WTC11 (cell line): ENCODE results near the gene SMDT1. TPM values are rescaled to one million over a fixed set of nuclear protein-coding genes. Genes with fewer than 3 reads are reported as not detected.
A peak's percentile ranks its signal among the peaks of the same experiment; 100 is the strongest.
"Not testable (repeated sequence)": the region's sequence is repeated elsewhere in the genome, so short reads cannot be mapped to it uniquely, and the experiment has no call there.

Source experiments
- ATAC-seq: fragments of 200-7000 bp; cut with Tn5 transposase; 2 replicates; pipeline ENCODE4 v1.10.0; 2021; ENCODE audit warnings: mild to moderate bottlenecking, moderate library complexity
- CTCF ChIA-PET: fragments of 300-600 bp; sonication (Branson Sonifier 250); formaldehyde crosslinking; loops from one replicate; lab custom pipeline; 2021; ENCODE audit warnings: antibody characterized with exemption; lab: Charles Lee
- POLR2A ChIA-PET: fragments of 350-600 bp; sonication (Branson Sonifier 250); formaldehyde crosslinking; loops from one replicate; lab custom pipeline; 2021; ENCODE audit warnings: antibody characterized with exemption; lab: Charles Lee
- DNase-seq: peaks from one replicate; pipeline ENCODE4 v3.0.0; 2021; ENCODE audit warnings: low spot score
- H3K27ac Mint-ChIP-seq: 2 replicates; pipeline ENCODE4 v1.8.0; 2021; ENCODE audit warnings: mixed read lengths
- H3K27me3 Mint-ChIP-seq: 2 replicates; pipeline ENCODE4 v1.8.0; 2021; ENCODE audit warnings: low read depth, mild to moderate bottlenecking, moderate library complexity, mixed read lengths
- H3K36me3 Mint-ChIP-seq: 2 replicates; pipeline ENCODE4 v1.8.0; 2021; ENCODE audit warnings: mixed read lengths
- H3K4me1 Mint-ChIP-seq: 2 replicates; pipeline ENCODE4 v1.8.0; 2022; ENCODE audit warnings: mixed read lengths
- H3K4me3 Mint-ChIP-seq: 2 replicates; pipeline ENCODE4 v1.8.0; 2021; ENCODE audit warnings: mild to moderate bottlenecking, moderate library complexity, mixed read lengths
- H3K9me3 Mint-ChIP-seq: 2 replicates; pipeline ENCODE4 v1.8.0; 2021; ENCODE audit warnings: mixed read lengths
- ETV6 ChIP-seq: sonication (generic); formaldehyde crosslinking; IDR thresholded peaks from 2 replicates; pipeline ENCODE4 v1.8.1; 2022; ENCODE audit warnings: mild to moderate bottlenecking, missing genetic modification reagents
- FOXP1 ChIP-seq: sonication (generic); formaldehyde crosslinking; IDR thresholded peaks from 2 replicates; pipeline ENCODE4 v1.8.0; 2022; ENCODE audit warnings: missing genetic modification reagents, mild to moderate bottlenecking, moderate library complexity, borderline replicate concordance
- OVOL2 ChIP-seq: fragments of 250-450 bp; sonication (Bioruptor Pico); IDR thresholded peaks from 2 replicates; pipeline ENCODE4 v1.9.0; 2021; ENCODE audit warnings: mild to moderate bottlenecking, borderline replicate concordance
- SP1 ChIP-seq: sonication (generic); formaldehyde crosslinking; conservative IDR thresholded peaks from 2 replicates; pipeline ENCODE4 v1.8.1; 2022; ENCODE audit warnings: missing genetic modification reagents
- total RNA-seq: library from RNA; stranded (reverse); gene quantifications from 3 replicates; pipeline ENCODE4 v1.2.3, GENCODE V29; 2021
- TF ChIP-seq, protein P1 (sequence below): sonication (generic); formaldehyde crosslinking; conservative IDR thresholded peaks from 2 replicates; pipeline ENCODE4 v1.8.1; 2022; ENCODE audit warnings: mild to moderate bottlenecking, missing genetic modification reagents
- TF ChIP-seq, protein P2 (sequence below): sonication (generic); formaldehyde crosslinking; IDR thresholded peaks from 2 replicates; pipeline ENCODE4 v1.8.1; 2023; ENCODE audit warnings: mild to moderate bottlenecking, missing genetic modification reagents, moderate library complexity
- TF ChIP-seq, protein P3 (sequence below): sonication (generic); formaldehyde crosslinking; IDR thresholded peaks from 2 replicates; pipeline ENCODE4 v1.8.0; 2022; ENCODE audit warnings: mild to moderate bottlenecking, missing genetic modification reagents
- TF ChIP-seq, protein P4 (sequence below): fragments of 250-450 bp; sonication (Bioruptor Pico); IDR thresholded peaks from 2 replicates; pipeline ENCODE4 v1.9.0; 2021; ENCODE audit warnings: moderate library complexity, mild to moderate bottlenecking, inconsistent platforms, borderline replicate concordance
- TF ChIP-seq, protein P5 (sequence below): sonication (generic); formaldehyde crosslinking; IDR thresholded peaks from 2 replicates; pipeline ENCODE4 v1.8.0; 2022; ENCODE audit warnings: mild to moderate bottlenecking, missing genetic modification reagents
- TF ChIP-seq, protein P6 (sequence below): sonication (generic); formaldehyde crosslinking; IDR thresholded peaks from 2 replicates; pipeline ENCODE4 v1.8.1; 2023; ENCODE audit warnings: mild to moderate bottlenecking, missing genetic modification reagents
- TF ChIP-seq, protein P7 (sequence below): fragments of 250-450 bp; sonication (Bioruptor Pico); IDR thresholded peaks from 2 replicates; pipeline ENCODE4 v1.9.0; 2021; ENCODE audit warnings: mild to moderate bottlenecking
- TF ChIP-seq, protein P8 (sequence below): sonication (generic); formaldehyde crosslinking; IDR thresholded peaks from 2 replicates; pipeline ENCODE4 v1.8.0; 2022; ENCODE audit warnings: mild to moderate bottlenecking, missing genetic modification reagents

The SMDT1 gene
- total RNA-seq, 1 experiment from 2014 or later, result 39.9 TPM

DNA sequence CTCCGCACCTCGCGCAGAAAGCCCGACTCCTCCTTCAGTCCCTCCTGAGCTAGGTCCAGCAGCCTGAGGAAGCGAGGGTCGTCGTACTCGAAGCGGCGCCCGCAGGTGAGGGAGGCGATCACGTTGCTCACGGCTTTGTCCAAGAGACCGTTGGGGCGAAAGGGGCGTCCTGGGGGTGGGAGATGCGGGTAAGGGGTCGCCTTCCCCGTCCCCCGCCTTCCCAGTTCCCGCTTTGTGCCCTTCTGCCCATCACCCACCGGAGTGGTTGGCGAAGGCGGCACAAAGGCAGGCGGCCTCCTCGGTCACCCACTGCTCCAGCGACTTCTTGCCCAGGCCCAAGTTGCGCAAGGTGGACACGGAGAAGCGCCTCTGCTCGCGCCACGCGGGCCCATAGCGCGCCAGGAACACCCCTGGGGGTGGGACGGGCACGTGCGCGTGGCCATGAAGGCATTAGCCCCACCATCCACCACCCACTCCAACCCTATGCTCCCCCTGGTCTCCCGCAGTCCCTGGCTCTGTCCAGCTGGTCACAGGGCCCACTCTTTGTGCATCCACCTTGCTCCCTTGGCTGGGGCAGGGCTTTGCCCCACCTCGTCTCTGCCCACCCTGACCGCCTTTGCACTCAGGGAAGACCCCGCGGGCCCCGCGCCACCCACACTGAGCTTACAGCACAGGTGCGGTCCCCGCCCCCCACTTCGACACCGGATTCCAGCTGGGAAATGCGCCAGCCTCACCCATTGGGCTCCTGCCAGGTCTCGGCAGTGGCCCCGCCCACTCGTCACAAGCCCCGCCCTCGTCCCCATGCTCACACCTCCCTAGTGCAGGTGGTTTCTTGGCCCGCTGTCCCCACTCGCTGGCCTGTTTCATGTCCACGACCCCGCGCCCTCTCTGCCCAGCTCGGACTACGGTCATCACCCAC is 49.5 kb downstream of the SMDT1 start:
- POLR2A ChIA-PET, H3K4me1 Mint-ChIP-seq, H3K36me3 Mint-ChIP-seq, H3K27ac Mint-ChIP-seq, H3K4me3 Mint-ChIP-seq, H3K9me3 Mint-ChIP-seq: not testable (repeated sequence)
- peak; percentile 30 for ATAC-seq
- CTCF ChIA-PET, result interaction anchor here (0.5 to 0.9 kb wide), 2 partner anchors 39 to 308 kb away, joined by 3 to 4 read pairs; partner anchors contain the start of gene NDUFA6
- peak; percentile 73 for DNase-seq
- peaks cover 45% of the 10 kb centered on the region for H3K27me3 Mint-ChIP-seq
- peak; percentile 58; the same call in 1 of the 2 replicates for TF ChIP-seq SP1 (CRISPR knock-in tag)
- TF ChIP-seq, protein P1, sequence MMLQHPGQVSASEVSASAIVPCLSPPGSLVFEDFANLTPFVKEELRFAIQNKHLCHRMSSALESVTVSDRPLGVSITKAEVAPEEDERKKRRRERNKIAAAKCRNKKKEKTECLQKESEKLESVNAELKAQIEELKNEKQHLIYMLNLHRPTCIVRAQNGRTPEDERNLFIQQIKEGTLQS (CRISPR knock-in tag), result peak; percentile 70; the same call in 1 of the 2 replicates
- TF ChIP-seq, protein P2, sequence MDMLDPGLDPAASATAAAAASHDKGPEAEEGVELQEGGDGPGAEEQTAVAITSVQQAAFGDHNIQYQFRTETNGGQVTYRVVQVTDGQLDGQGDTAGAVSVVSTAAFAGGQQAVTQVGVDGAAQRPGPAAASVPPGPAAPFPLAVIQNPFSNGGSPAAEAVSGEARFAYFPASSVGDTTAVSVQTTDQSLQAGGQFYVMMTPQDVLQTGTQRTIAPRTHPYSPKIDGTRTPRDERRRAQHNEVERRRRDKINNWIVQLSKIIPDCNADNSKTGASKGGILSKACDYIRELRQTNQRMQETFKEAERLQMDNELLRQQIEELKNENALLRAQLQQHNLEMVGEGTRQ (CRISPR knock-in tag), result peak; percentile 24; the same call in 1 of the 2 replicates

DNA sequence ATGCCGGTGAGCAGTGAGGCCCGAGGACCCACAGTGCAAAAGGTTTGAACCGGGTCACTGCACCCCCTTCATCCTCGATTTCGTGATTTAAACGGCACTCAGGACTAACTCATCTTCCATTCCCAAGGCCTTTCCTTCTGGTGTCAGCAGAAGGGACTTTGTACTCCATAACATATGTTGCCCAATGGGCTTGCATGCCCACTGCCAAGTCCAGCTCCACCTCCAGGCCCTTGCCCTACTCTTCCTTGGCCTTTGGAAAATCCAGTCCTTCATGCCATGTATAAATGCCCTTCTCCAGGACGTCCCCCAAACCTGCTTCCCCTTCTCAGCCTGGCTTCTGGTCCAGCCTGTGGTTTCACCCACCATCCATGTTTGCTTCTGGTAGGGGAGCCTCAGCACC is 50.7 kb downstream of the SMDT1 start:
- H3K4me1 Mint-ChIP-seq, POLR2A ChIA-PET, CTCF ChIA-PET, ATAC-seq, H3K9me3 Mint-ChIP-seq, DNase-seq, H3K27ac Mint-ChIP-seq, H3K36me3 Mint-ChIP-seq, H3K4me3 Mint-ChIP-seq: not testable (repeated sequence)
- peaks cover 52% of the 10 kb centered on the region for H3K27me3 Mint-ChIP-seq

DNA sequence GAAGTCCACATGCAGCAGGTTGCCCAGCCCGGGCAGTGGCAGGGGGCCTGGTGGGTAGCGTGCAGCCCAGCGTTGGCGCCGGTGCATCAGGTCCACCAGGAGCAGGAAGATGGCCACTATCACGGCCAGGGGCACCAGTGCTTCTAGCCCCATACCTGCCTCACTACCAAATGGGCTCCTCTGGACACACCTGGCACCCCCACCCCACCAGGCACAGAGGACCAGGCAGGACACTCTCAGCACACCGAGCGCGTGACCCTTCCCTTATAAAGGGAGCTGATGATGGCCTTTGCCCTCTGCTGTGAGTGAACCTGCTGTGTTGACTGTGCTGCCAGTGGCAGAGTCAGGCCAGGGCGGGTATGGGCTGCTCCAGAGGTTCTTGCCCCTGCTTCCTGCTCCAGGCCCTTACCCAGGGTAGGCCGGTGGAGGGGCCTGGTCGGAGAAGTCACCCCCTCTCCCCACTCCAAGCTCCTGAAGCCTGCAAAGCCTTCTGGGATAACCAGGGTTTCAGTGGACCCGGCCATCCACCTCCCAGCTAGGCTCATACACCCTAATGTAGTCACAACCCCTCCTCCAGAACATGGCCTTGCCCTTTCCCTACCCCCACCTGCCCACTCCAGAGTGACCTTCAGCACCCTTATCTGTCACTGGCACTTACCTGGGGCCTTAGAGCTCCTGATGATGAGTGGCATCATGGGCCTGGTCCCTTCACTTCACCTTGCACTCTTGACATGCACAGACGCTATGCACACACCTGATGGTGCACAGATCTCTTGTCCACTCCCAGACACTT is 51.3 kb downstream of the SMDT1 start, which contains the start of gene CYP2D6:
TSS of gene CYP2D6 (minus strand) at position 172 of the 793 bp plus-strand sequence. CDS start at position 153, 19 bp downstream.
- H3K27me3 Mint-ChIP-seq, result peaks cover 52% of the 10 kb centered on the region
- DNase-seq, H3K27ac Mint-ChIP-seq, ATAC-seq, H3K9me3 Mint-ChIP-seq, H3K4me1 Mint-ChIP-seq, H3K36me3 Mint-ChIP-seq, H3K4me3 Mint-ChIP-seq, POLR2A ChIA-PET: not testable (repeated sequence)
- CTCF ChIA-PET, result interaction anchor here (1.3 to 4.2 kb wide), 3 partner anchors 14 to 434 kb away, joined by 5 to 32 read pairs (median 7); no protein-coding TSS in a partner anchor

DNA sequence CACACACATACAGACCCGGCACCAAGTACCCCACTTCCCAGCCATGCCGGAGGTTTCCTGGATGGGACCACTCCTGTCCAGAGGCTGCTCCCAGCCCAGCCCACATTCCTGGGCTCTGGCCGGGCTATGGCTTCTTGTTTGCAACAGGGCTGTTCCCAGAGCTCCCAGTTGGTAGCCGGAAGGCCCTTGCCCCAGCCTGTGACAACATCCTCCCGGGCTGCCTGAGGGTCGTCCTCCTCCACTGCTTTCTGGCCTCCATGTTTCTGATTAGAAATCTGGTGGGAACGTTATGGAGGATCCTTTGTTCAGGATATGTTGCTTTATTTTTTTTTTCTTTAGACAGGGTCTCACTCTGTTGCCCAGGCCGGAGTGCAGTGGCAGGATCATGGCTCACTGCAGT is 52.1 kb downstream of the SMDT1 start:
- ChIA-PET CTCF (interaction anchor here (0.6 to 4.2 kb wide), 6 partner anchors 15 to 540 kb away, joined by 3 to 32 read pairs (median 6); partner anchors contain the start of gene NDUFA6), POLR2A (no interaction called here)
- peak; percentile 23; the same call in 1 of the 2 replicates for ATAC-seq
- H3K27me3 Mint-ChIP-seq, result peaks cover 52% of the 10 kb centered on the region
- peaks cover 3% of the 10 kb centered on the region for H3K9me3 Mint-ChIP-seq
- no peaks in the 10 kb centered on the region for H3K4me1 Mint-ChIP-seq
- DNase-seq, result no peak
- no peak overlapping the region for H3K4me3 Mint-ChIP-seq
- no peaks in the 10 kb centered on the region for H3K36me3 Mint-ChIP-seq
- no peak overlapping the region for H3K27ac Mint-ChIP-seq
- no peak for TF ChIP-seq ETV6
- TF ChIP-seq, protein P3, sequence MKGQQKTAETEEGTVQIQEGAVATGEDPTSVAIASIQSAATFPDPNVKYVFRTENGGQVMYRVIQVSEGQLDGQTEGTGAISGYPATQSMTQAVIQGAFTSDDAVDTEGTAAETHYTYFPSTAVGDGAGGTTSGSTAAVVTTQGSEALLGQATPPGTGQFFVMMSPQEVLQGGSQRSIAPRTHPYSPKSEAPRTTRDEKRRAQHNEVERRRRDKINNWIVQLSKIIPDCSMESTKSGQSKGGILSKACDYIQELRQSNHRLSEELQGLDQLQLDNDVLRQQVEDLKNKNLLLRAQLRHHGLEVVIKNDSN (CRISPR knock-in tag), result no peak
- TF ChIP-seq, protein P4, sequence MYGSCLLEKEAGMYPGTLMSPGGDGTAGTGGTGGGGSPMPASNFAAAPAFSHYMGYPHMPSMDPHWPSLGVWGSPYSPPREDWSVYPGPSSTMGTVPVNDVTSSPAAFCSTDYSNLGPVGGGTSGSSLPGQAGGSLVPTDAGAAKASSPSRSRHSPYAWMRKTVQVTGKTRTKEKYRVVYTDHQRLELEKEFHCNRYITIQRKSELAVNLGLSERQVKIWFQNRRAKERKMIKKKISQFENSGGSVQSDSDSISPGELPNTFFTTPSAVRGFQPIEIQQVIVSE, result no peak
- no peak for TF ChIP-seq OVOL2 (CRISPR knock-in tag)

DNA sequence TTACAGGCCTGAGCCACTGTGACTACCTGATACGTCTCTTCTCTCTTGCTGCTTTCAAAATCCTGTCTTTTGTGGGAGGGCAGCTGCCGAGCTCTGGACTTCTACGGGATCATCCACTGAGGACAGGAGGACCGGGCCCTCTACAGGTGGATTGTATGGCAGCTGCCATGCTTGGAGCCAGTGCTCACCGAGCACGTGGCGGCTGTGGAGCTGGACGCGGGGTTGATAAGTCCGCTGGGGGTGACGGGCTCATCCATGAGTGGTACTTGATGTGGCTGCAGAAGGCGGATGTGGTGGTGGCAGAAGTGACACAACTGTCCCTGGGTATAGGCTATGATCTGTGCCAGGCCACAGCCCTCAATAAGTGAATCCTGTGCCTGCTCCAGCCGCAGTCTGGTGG is 53.0 kb downstream of the SMDT1 start:
- POLR2A ChIA-PET, result no interaction called here
- H3K4me3 Mint-ChIP-seq, result no peak overlapping the region
- no peaks in the 10 kb centered on the region for H3K36me3 Mint-ChIP-seq
- peaks cover 3% of the 10 kb centered on the region for H3K9me3 Mint-ChIP-seq
- peaks cover 52% of the 10 kb centered on the region for H3K27me3 Mint-ChIP-seq
- CTCF ChIA-PET, result interaction anchor here (0.9 to 4.2 kb wide), 7 partner anchors 10 to 435 kb away, joined by 3 to 32 read pairs (median 5); partner anchors contain the start of gene NDUFA6
- no peak overlapping the region for H3K27ac Mint-ChIP-seq
- H3K4me1 Mint-ChIP-seq, result no peaks in the 10 kb centered on the region
- ATAC-seq (peak; percentile 47), DNase-seq (no peak)
- TF ChIP-seq, protein P5, sequence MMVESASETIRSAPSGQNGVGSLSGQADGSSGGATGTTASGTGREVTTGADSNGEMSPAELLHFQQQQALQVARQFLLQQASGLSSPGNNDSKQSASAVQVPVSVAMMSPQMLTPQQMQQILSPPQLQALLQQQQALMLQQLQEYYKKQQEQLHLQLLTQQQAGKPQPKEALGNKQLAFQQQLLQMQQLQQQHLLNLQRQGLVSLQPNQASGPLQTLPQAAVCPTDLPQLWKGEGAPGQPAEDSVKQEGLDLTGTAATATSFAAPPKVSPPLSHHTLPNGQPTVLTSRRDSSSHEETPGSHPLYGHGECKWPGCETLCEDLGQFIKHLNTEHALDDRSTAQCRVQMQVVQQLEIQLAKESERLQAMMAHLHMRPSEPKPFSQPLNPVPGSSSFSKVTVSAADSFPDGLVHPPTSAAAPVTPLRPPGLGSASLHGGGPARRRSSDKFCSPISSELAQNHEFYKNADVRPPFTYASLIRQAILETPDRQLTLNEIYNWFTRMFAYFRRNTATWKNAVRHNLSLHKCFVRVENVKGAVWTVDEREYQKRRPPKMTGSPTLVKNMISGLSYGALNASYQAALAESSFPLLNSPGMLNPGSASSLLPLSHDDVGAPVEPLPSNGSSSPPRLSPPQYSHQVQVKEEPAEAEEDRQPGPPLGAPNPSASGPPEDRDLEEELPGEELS, result no peak
- TF ChIP-seq, protein P6, sequence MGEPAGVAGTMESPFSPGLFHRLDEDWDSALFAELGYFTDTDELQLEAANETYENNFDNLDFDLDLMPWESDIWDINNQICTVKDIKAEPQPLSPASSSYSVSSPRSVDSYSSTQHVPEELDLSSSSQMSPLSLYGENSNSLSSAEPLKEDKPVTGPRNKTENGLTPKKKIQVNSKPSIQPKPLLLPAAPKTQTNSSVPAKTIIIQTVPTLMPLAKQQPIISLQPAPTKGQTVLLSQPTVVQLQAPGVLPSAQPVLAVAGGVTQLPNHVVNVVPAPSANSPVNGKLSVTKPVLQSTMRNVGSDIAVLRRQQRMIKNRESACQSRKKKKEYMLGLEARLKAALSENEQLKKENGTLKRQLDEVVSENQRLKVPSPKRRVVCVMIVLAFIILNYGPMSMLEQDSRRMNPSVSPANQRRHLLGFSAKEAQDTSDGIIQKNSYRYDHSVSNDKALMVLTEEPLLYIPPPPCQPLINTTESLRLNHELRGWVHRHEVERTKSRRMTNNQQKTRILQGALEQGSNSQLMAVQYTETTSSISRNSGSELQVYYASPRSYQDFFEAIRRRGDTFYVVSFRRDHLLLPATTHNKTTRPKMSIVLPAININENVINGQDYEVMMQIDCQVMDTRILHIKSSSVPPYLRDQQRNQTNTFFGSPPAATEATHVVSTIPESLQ (CRISPR knock-in tag), result no peak
- TF ChIP-seq, protein P7, sequence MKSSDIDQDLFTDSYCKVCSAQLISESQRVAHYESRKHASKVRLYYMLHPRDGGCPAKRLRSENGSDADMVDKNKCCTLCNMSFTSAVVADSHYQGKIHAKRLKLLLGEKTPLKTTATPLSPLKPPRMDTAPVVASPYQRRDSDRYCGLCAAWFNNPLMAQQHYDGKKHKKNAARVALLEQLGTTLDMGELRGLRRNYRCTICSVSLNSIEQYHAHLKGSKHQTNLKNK (CRISPR knock-in tag), result no peak
- TF ChIP-seq, protein P8, sequence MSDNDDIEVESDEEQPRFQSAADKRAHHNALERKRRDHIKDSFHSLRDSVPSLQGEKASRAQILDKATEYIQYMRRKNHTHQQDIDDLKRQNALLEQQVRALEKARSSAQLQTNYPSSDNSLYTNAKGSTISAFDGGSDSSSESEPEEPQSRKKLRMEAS (CRISPR knock-in tag), result peak; percentile 28; the same call in 1 of the 2 replicates
- TF ChIP-seq ETV6, result no peak
- TF ChIP-seq FOXP1, result peak; percentile 35; the same call in 1 of the 2 replicates
